Ascending aorta (tissue), 2 donors: Measurements from ENCODE around the gene CDH13. TPM values are rescaled to one million over a fixed set of nuclear protein-coding genes. Genes with fewer than 3 reads are reported as not detected.
A peak's percentile ranks its signal among the peaks of the same experiment; 100 is the strongest.

Experiments
- DNase-seq, 2 donors: peaks; one replicate each; pipeline ENCODE4 v3.0.0-alpha.2; 2019; ENCODE audit warnings: low spot score in 2 of 2
- H3K27ac ChIP-seq, 2 donors: fragments of 200-600 bp; sonication (generic); one replicate each; pipeline ENCODE4 v1.5.1; 2016 to 2017; ENCODE audit warnings: mild to moderate bottlenecking in 1 of 2
- H3K27me3 ChIP-seq: fragments of 200-600 bp; sonication (generic); one replicate; pipeline ENCODE4 v1.5.1; 2017
- H3K36me3 ChIP-seq, 2 donors: fragments of 200-600 bp; sonication (generic); one replicate each; pipeline ENCODE4 v1.5.1; 2016
- H3K4me1 ChIP-seq, 2 donors: fragments of 200-600 bp; sonication (generic); one replicate each; pipeline ENCODE4 v1.5.1; 2016 to 2017; ENCODE audit warnings: mild to moderate bottlenecking in 1 of 2
- H3K4me3 ChIP-seq, 2 donors: fragments of 200-600 bp; sonication (generic); one replicate each; pipeline ENCODE4 v1.5.1; 2016 to 2017; ENCODE audit warnings: mild to moderate bottlenecking in 1 of 2
- H3K9me3 ChIP-seq, 2 donors: fragments of 200-600 bp; sonication (generic); one replicate each; pipeline ENCODE4 v1.5.1; 2016
- intact Hi-C: fragments of 100-400 bp; cut with DNase I; formaldehyde crosslinking; loops from one replicate; pipeline ENCODE4 v1.15.1; 2023
- total RNA-seq: library from RNA; depleted of rRNA; stranded (reverse); fragments of >200 nt; gene quantifications from one replicate; pipeline ENCODE4 v1.1.0, GENCODE V29; 2016
- TF ChIP-seq, protein P1 (sequence below), 3 experiments: fragments of 200-600 bp in 2 of 3; fragments of 450-650 bp in 1 of 3; sonication (generic) in 2 of 3; IDR thresholded peaks; one replicate each; pipeline ENCODE4 v1.5.1; 2016 to 2019; ENCODE audit warnings: antibody characterized with exemption in 3 of 3, mild to moderate bottlenecking in 1 of 3, moderate library complexity in 1 of 3

Gene CDH13
- total RNA-seq, 1 donor from 2014 or later = 160 TPM

GRCh38 chr16:83826146-83826913 is 1199.6 kb downstream of the CDH13 start:
- Histone ChIP-seq H3K27me3 (no peaks in the 10 kb centered on the region), H3K36me3 (no peaks in the 10 kb centered on the region), H3K27ac (no peak overlapping the region), H3K9me3 (no peaks in the 10 kb centered on the region), H3K4me3 (no peak overlapping the region), H3K4me1 (no peaks in the 10 kb centered on the region)
- TF ChIP-seq, protein P1, sequence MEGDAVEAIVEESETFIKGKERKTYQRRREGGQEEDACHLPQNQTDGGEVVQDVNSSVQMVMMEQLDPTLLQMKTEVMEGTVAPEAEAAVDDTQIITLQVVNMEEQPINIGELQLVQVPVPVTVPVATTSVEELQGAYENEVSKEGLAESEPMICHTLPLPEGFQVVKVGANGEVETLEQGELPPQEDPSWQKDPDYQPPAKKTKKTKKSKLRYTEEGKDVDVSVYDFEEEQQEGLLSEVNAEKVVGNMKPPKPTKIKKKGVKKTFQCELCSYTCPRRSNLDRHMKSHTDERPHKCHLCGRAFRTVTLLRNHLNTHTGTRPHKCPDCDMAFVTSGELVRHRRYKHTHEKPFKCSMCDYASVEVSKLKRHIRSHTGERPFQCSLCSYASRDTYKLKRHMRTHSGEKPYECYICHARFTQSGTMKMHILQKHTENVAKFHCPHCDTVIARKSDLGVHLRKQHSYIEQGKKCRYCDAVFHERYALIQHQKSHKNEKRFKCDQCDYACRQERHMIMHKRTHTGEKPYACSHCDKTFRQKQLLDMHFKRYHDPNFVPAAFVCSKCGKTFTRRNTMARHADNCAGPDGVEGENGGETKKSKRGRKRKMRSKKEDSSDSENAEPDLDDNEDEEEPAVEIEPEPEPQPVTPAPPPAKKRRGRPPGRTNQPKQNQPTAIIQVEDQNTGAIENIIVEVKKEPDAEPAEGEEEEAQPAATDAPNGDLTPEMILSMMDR (IDR thresholded peaks at IDR 0.05) = peak; percentile 81 to 93 (median 91)
- DNase-seq = peak; percentile 33 to 88
- intact Hi-C loops = loop anchor here (1.0 to 5.0 kb wide), 3 partner anchors 53 to 236 kb away; partner anchors contain the start of gene MLYCD

GRCh38 chr16:83830091-83830768 is 1203.5 kb downstream of the CDH13 start:
- H3K36me3 ChIP-seq = no peaks in the 10 kb centered on the region
- no peak overlapping the region for H3K27ac ChIP-seq
- H3K4me1 ChIP-seq = no peaks in the 10 kb centered on the region
- intact Hi-C loops = no loop called here
- no peak for DNase-seq
- H3K9me3 ChIP-seq = no peaks in the 10 kb centered on the region
- TF ChIP-seq, protein P1 (IDR thresholded peaks at IDR 0.05) = no peak
- no peak overlapping the region for H3K4me3 ChIP-seq
- no peaks in the 10 kb centered on the region for H3K27me3 ChIP-seq

DNA sequence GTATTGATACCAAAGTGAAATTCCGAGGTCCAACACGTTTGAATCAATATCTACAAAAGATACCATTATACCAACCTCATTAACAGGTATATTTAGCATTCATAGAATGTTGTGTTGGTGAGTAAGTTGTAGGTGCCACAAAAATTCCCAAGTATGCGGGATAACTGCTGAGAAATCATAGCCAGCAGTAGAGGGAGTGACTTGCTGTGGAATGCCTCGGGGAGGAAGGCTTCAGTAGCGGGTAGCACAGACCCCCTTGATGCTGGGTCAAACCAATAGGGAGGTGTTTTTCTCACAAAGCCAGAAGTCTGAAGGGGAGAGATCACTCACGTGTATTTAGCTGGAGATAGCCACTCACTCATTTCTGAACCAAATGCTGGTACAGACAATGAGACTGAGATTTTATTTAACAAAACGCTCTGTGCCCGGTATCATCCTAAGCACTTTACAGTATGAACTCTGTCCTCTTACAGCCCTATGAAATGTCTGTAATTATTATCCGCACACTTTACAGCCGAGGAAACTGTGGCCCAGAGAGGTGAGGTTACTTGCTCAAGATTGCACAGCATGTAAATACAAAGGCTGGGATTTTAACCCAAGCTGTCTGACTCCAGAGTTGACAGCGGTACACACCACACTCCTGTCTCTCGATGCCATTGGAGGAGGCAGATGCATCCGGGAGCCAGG is 1204.1 kb downstream of the CDH13 start:
- Histone ChIP-seq H3K27me3 (no peaks in the 10 kb centered on the region), H3K36me3 (no peaks in the 10 kb centered on the region), H3K27ac (no peak overlapping the region), H3K4me1 (no peaks in the 10 kb centered on the region), H3K4me3 (no peak overlapping the region), H3K9me3 (no peaks in the 10 kb centered on the region)
- intact Hi-C loops = no loop called here
- TF ChIP-seq, protein P1 (IDR thresholded peaks at IDR 0.05) = no peak
- no peak for DNase-seq

GRCh38 chr16:83831456-83831987 is 1204.8 kb downstream of the CDH13 start:
- intact Hi-C loops = no loop called here
- Histone ChIP-seq H3K27ac (no peak overlapping the region), H3K27me3 (no peaks in the 10 kb centered on the region), H3K36me3 (no peaks in the 10 kb centered on the region), H3K4me3 (no peak overlapping the region), H3K9me3 (no peaks in the 10 kb centered on the region), H3K4me1 (no peaks in the 10 kb centered on the region)
- TF ChIP-seq, protein P1 (IDR thresholded peaks at IDR 0.05) = no peak
- DNase-seq = no peak

DNA sequence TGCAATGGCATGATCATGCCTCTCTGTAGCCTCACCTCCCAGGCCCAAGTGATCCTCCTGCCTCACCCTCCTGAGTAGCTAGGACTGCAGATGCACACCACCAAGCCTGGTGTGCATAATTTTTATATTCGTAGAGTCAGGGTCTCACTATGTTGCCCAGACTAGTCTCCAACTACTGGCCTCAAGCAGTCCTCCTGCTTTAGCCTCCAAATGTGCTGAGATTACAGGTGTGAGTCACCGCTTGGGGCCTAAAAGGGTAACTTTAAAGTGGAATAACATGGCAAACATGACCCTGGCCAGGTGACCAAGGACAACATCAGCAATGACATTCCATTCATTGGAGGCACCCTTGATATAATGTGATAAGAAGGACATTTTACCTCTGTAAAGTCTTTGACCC is 1207.2 kb downstream of the CDH13 start:
- H3K27ac ChIP-seq = no peak overlapping the region
- no peaks in the 10 kb centered on the region for H3K9me3 ChIP-seq
- intact Hi-C loops = no loop called here
- TF ChIP-seq, protein P1 (IDR thresholded peaks at IDR 0.05) = no peak
- H3K27me3 ChIP-seq = no peaks in the 10 kb centered on the region
- no peaks in the 10 kb centered on the region for H3K4me1 ChIP-seq
- no peak overlapping the region for H3K4me3 ChIP-seq
- no peaks in the 10 kb centered on the region for H3K36me3 ChIP-seq
- DNase-seq = no peak
